Temporal lobe (tissue), 2 donors: ENCODE measurements around the gene PAQR9. TPM values are rescaled to one million over a fixed set of nuclear protein-coding genes. Genes with fewer than 3 reads are reported as not detected.

Source experiments
- small RNA-seq: library from RNA; depleted of rRNA; stranded (forward); fragments of <200 nt; gene quantifications from one replicate; pipeline ENCODE3, GENCODE V24; 2014; ENCODE audit warnings: low replicate concordance
- total RNA-seq: library from RNA; depleted of rRNA; stranded (reverse); fragments of >200 nt; gene quantifications from one replicate; pipeline ENCODE4 v1.2.3, GENCODE V29; 2014

Gene PAQR9
- total RNA-seq, 1 donor from 2014 or later, result 2.0 TPM

Small RNA genes lying within 50 kb of the gene (small RNA-seq; reads per million reads assigned to genes)
- gene AC021074.2, result not detected

Other genes starting within 250 kb of the PAQR9 start
- gene TRPC1, start 239.6 kb downstream of the PAQR9 start, total RNA-seq, result 102 TPM
- 3.2 TPM for gene PCOLCE2, start 74.6 kb downstream of the PAQR9 start, total RNA-seq
- 82.1 TPM for gene U2SURP, start 37.9 kb upstream of the PAQR9 start, total RNA-seq
- 23.4 TPM for gene CHST2, start 156.1 kb upstream of the PAQR9 start, total RNA-seq